Measurements from ENCODE around the gene P3H3.

GRCh38 chr12:6825398-6826124 lies 2.6 kb upstream of the P3H3 start:
- peak; percentile 94 to 95 (median 94) for TF ChIP-seq CTCF (IDR thresholded peaks at IDR 0.05)
- TF ChIP-seq POLR2A (IDR thresholded peaks at IDR 0.05) = no peak
